HepG2 (cell line): ENCODE data around the gene DRAXIN. TPM values are rescaled to one million over a fixed set of nuclear protein-coding genes. Genes with fewer than 3 reads are reported as not detected.

Source experiments
- ATAC-seq: fragments of 200-7000 bp; cut with Tn5 transposase; 3 replicates; pipeline ENCODE4 v1.9.1; 2020; ENCODE audit warnings: mild to moderate bottlenecking, moderate library complexity
- BruUV-seq: library from RNA; stranded (reverse); fragments of 400-500 nt; replicated peaks from 2 replicates; lab custom pipeline; 2021; lab: Mats Ljungman, UMichigan
- CTCF ChIA-PET: fragments of 300-600 bp; formaldehyde crosslinking; extraction: SDS; loops from one replicate; lab custom pipeline; 2021; ENCODE audit warnings: low total read pairs, inconsistent platforms, low intra/inter-chr PET ratio; lab: Yijun Ruan, JAX
- POLR2A ChIA-PET: fragments of 350-600 bp; sonication (Branson Sonifier 250); formaldehyde crosslinking; loops from one replicate; lab custom pipeline; 2020; ENCODE audit warnings: antibody characterized with exemption, inconsistent platforms; lab: Yijun Ruan, JAX
- DNase-seq: peaks from one replicate; pipeline ENCODE4 v3.0.0-alpha.2; 2015; ENCODE audit warnings: low spot score
- FAIRE-seq: peaks from 3 replicates; lab custom pipeline; 2011; peaks lifted over from hg19 to GRCh38; lab: Jason Lieb, UNC
- H2AFZ ChIP-seq: one replicate; pipeline ENCODE4 v1.6.1; 2011; ENCODE audit warnings: low read length, inconsistent platforms
- H3K27ac ChIP-seq: fragments of 300-600 bp; 3 replicates; pipeline ENCODE4 v1.8.0; 2011; ENCODE audit warnings: mixed run types, mild to moderate bottlenecking, mixed read lengths, low read length, inconsistent platforms; ENCODE audit not compliant: insufficient read depth; ENCODE audit errors: extremely low read length
- H3K27me3 ChIP-seq, 2 experiments: fragments of 200-600 bp in 1 of 2; 2 replicates in 1 of 2; 3 replicates in 1 of 2; pipeline versions ENCODE4 v1.6.0 to v1.8.0; 2011; ENCODE audit warnings: low read length in 2 of 2, mild to moderate bottlenecking in 2 of 2, moderate library complexity in 2 of 2, inconsistent platforms in 1 of 2; ENCODE audit not compliant: insufficient read depth in 2 of 2, control insufficient read depth in 1 of 2
- H3K36me3 ChIP-seq, 2 experiments: fragments of 200-600 bp in 1 of 2; replicated peaks in 1 of 2; 2 replicates in 1 of 2; 3 replicates in 1 of 2; pipeline versions ENCODE4 v1.5.1 to v1.8.0; 2011; ENCODE audit warnings: low read length in 2 of 2, inconsistent platforms in 1 of 2; ENCODE audit not compliant: insufficient read depth in 2 of 2, control insufficient read depth in 1 of 2
- H3K4me1 ChIP-seq: 2 replicates; pipeline ENCODE4 v1.5.1; 2012; ENCODE audit warnings: low read length, inconsistent platforms; ENCODE audit not compliant: insufficient read depth
- H3K4me2 ChIP-seq: 2 replicates; pipeline ENCODE4 v1.6.0; 2011; ENCODE audit warnings: low read depth, low read length, inconsistent platforms
- H3K4me3 ChIP-seq, 3 experiments: fragments of 200-600 bp in 1 of 3; sonication (generic), shearing (Covaris generic) in 1 of 3; replicated peaks in 1 of 3; 2 replicates each; pipeline ENCODE4 v1.5.1; 2011 to 2016; ENCODE audit warnings: low read length in 3 of 3, inconsistent platforms in 2 of 3, low read depth in 2 of 3, mild to moderate bottlenecking in 2 of 3, control low read depth in 1 of 3, mixed read lengths in 1 of 3; ENCODE audit not compliant: insufficient read depth in 1 of 3
- H3K79me2 ChIP-seq: one replicate; pipeline ENCODE4 v1.6.1; 2011; ENCODE audit warnings: low read length, inconsistent platforms; ENCODE audit not compliant: insufficient read depth
- H3K9ac ChIP-seq: 2 replicates; pipeline ENCODE4 v1.6.0; 2011; ENCODE audit warnings: mild to moderate bottlenecking, low read depth, low read length, inconsistent platforms; ENCODE audit not compliant: insufficient read depth
- H3K9me3 ChIP-seq: 2 replicates; pipeline ENCODE4 v1.5.1; 2012; ENCODE audit warnings: mild to moderate bottlenecking, low read length
- H4K20me1 ChIP-seq: 2 replicates; pipeline ENCODE4 v1.6.0; 2011; ENCODE audit warnings: inconsistent platforms, mild to moderate bottlenecking, low read length, moderate library complexity; ENCODE audit not compliant: insufficient read depth
- CCDC6 ChIP-seq: sonication (generic); formaldehyde crosslinking; IDR thresholded peaks from 2 replicates; pipeline ENCODE4 v1.8.1; 2022; ENCODE audit warnings: mild to moderate bottlenecking, missing genetic modification reagents, moderate library complexity
- CEBPB ChIP-seq: IDR thresholded peaks from 2 replicates; pipeline ENCODE4 v1.6.1; 2011; ENCODE audit warnings: low read depth, low read length, improper control_type of control experiment, borderline replicate concordance
- CEBPG ChIP-seq: IDR thresholded peaks from 2 replicates; pipeline ENCODE4 v1.6.1; 2016
- FOXC1 ChIP-seq: sonication (generic); formaldehyde crosslinking; IDR thresholded peaks from 2 replicates; pipeline ENCODE4 v1.8.0; 2022; ENCODE audit warnings: mild to moderate bottlenecking, missing genetic modification reagents, borderline replicate concordance
- NFYB ChIP-seq: sonication (generic); formaldehyde crosslinking; IDR thresholded peaks from 2 replicates; pipeline ENCODE4 v1.4.0; 2020; ENCODE audit warnings: missing genetic modification reagents
- SALL1 ChIP-seq: sonication (generic); formaldehyde crosslinking; IDR thresholded peaks from 2 replicates; pipeline ENCODE4 v1.8.0; 2022; ENCODE audit warnings: mild to moderate bottlenecking, missing genetic modification reagents
- ZNF12 ChIP-seq: sonication (generic); formaldehyde crosslinking; IDR thresholded peaks from 2 replicates; pipeline ENCODE4 v1.5.0; 2020; ENCODE audit warnings: missing genetic modification reagents
- ZNF563 ChIP-seq: sonication (generic); formaldehyde crosslinking; IDR thresholded peaks from 2 replicates; pipeline ENCODE4 v1.8.0; 2022; ENCODE audit warnings: mild to moderate bottlenecking, moderate library complexity, missing genetic modification reagents
- ZNF629 ChIP-seq: sonication (generic); formaldehyde crosslinking; conservative IDR thresholded peaks from 2 replicates; pipeline ENCODE4 v1.5.0; 2020; ENCODE audit warnings: missing genetic modification reagents
- ZNF768 ChIP-seq: sonication (generic); formaldehyde crosslinking; IDR thresholded peaks from 2 replicates; pipeline ENCODE4 v1.4.0; 2020; ENCODE audit warnings: missing genetic modification reagents
- WGBS: methylation state at CpG from one replicate; pipeline ENCODE4 v1.1.6; 2017; ENCODE audit warnings: low lambda C conversion rate; 5-methylcytosine and 5-hydroxymethylcytosine counted together
- in situ Hi-C: cut with HindIII; loops from 2 replicates; pipeline ENCODE4 v1.10.0; 2017; ENCODE audit warnings: low pct_unique_long_range_greater_than_20kb; ENCODE audit not compliant: extremely low pct_ligation_motif_present
- intact Hi-C: fragments of 100-400 bp; cut with micrococcal nuclease; formaldehyde crosslinking; loops from one replicate; pipeline ENCODE4 v1.10.0; 2022; ENCODE audit not compliant: unreplicated experiment
- polyA plus RNA-seq, 8 experiments: library from polyadenylated mRNA; depleted of rRNA in 3 of 8; stranded (reverse) in 7 of 8; unstranded in 1 of 8; fragments of >200 nt; fragmentation: Illumina TruSeq in 4 of 8; extraction: Trizol in 4 of 8; gene quantifications; 2 replicates each; pipeline versions ENCODE4 v1.2.1 to v1.2.3, GENCODE V29; 2011 to 2016; ENCODE audit warnings: low read depth in 4 of 8, missing spikeins in 1 of 8, mixed read lengths in 1 of 8; ENCODE audit not compliant: insufficient read depth in 1 of 8
- total RNA-seq, 5 experiments: library from RNA; depleted of rRNA; stranded (reverse); fragments of >200 nt; fragmentation: Illumina TruSeq; extraction: Trizol; gene quantifications; 2 replicates each; pipeline ENCODE4 v1.2.3, GENCODE V29; 2016; ENCODE audit warnings: low read depth in 1 of 5

DRAXIN gene
- total and polyA plus RNA-seq, 2 of the 13 experiments (the other 11 are each of a cell fraction or from before 2014, with no cell fraction given), result 0.02 TPM; not detected in 1

GRCh38 chr1:11766429-11766776 is 74.9 kb downstream of the DRAXIN start (continued):
- TF ChIP-seq FOXC1 (no peak), ZNF563 (CRISPR knock-in tag) (no peak), NFYB (no peak), CCDC6 (CRISPR knock-in tag) (no peak), ZNF12 (CRISPR knock-in tag) (no peak)

GRCh38 chr1:11767922-11768704 is 76.6 kb downstream of the DRAXIN start:
- peak; percentile 37; the same call in 1 of the 2 replicates for TF ChIP-seq ZNF629 (CRISPR knock-in tag)
- TF ChIP-seq SALL1 (CRISPR knock-in tag), result no peak
- 0 out of 2 replicates have a peak, but pooled peaks have one; percentile 31 for TF ChIP-seq CEBPG (CRISPR knock-in tag)
- peak; percentile 68 for TF ChIP-seq ZNF768
- TF ChIP-seq CEBPB, result peak; percentile 64; the same call in 1 of the 2 replicates
- POLR2A ChIA-PET, result interaction anchor here (1.4 kb wide), 1 partner anchor 31 kb away, joined by 3 read pairs; no protein-coding TSS in a partner anchor
- no peak overlapping the region; the same call in 1 of the 2 replicates for H3K4me2 ChIP-seq
- H2AFZ ChIP-seq, result no peak overlapping the region
- FAIRE-seq (no peak), DNase-seq (no peak), ATAC-seq (no peak)
- H3K4me3 ChIP-seq, result no peak overlapping the region
- in situ Hi-C loops, result no loop called here
- WGBS, result 45% methylated on average over 2 of the region's 16 CpGs
- H3K27me3 ChIP-seq, result peaks cover 13 to 46% of the 10 kb centered on the region in 2 experiments; a peak in 4 of 5 replicates
- no peak overlapping the region for H3K27ac ChIP-seq
- no peaks in the 10 kb centered on the region for H4K20me1 ChIP-seq
- H3K9ac ChIP-seq, result no peak overlapping the region
- no peaks in the 10 kb centered on the region for H3K36me3 ChIP-seq
- CTCF ChIA-PET, result no interaction called here
- no peaks in the 10 kb centered on the region for H3K79me2 ChIP-seq
- peaks cover 5% of the 10 kb centered on the region; the same call in 1 of the 2 replicates for H3K4me1 ChIP-seq
- BruUV-seq, result no TSS peak
- H3K9me3 ChIP-seq, result no peaks in the 10 kb centered on the region
- intact Hi-C loops, result no loop called here
